Naive thymus-derived CD4-positive, alpha-beta T cell (primary cell): ENCODE measurements around the gene DNAJB4. TPM values are rescaled to one million over a fixed set of nuclear protein-coding genes. Genes with fewer than 3 reads are reported as not detected.
A peak's percentile ranks its signal among the peaks of the same experiment; 100 is the strongest.

Source experiments
- ATAC-seq: fragments of 150-1000 bp; cut with Tn5 transposase; 2 replicates; pipeline ENCODE4 v1.10.0; 2021; ENCODE audit warnings: mild to moderate bottlenecking, moderate library complexity
- CTCF ChIA-PET: fragments of 350-600 bp; sonication (Branson Sonifier 250); formaldehyde crosslinking; loops from one replicate; lab custom pipeline; 2021; ENCODE audit warnings: antibody characterized with exemption; lab: Charles Lee
- POLR2A ChIA-PET: fragments of 350-600 bp; sonication (Branson Sonifier 250); formaldehyde crosslinking; loops from one replicate; lab custom pipeline; 2021; ENCODE audit warnings: antibody characterized with exemption, inconsistent platforms; lab: Charles Lee
- DNase-seq, 9 donors: peaks; one replicate each; pipeline versions ENCODE4 v3.0.0 to v3.0.0-alpha.2; 2020 to 2022; ENCODE audit warnings: mixed read lengths in 1 of 9
- H3K27ac ChIP-seq: one replicate; pipeline ENCODE4 v1.7.0; 2013; ENCODE audit warnings: mild to moderate bottlenecking, low read depth, low read length, moderate library complexity
- H3K27me3 ChIP-seq, 2 donors: one replicate each; pipeline ENCODE4 v1.7.0; 2013; ENCODE audit warnings: low read length in 2 of 2, mild to moderate bottlenecking in 2 of 2, moderate library complexity in 2 of 2; ENCODE audit not compliant: control insufficient read depth in 2 of 2, insufficient read depth in 2 of 2
- H3K36me3 ChIP-seq, 3 experiments: 1 replicate in 2 of 3; 2 replicates in 1 of 3; pipeline ENCODE4 v1.7.0; 2013; ENCODE audit warnings: low read length in 3 of 3, mild to moderate bottlenecking in 3 of 3, moderate library complexity in 1 of 3; ENCODE audit not compliant: insufficient read depth in 3 of 3, control insufficient read depth in 2 of 3
- H3K4me1 ChIP-seq, 2 donors: one replicate each; pipeline ENCODE4 v1.7.0; 2013; ENCODE audit warnings: low read length in 2 of 2, mild to moderate bottlenecking in 2 of 2, moderate library complexity in 1 of 2; ENCODE audit not compliant: control insufficient read depth in 2 of 2, insufficient read depth in 2 of 2
- H3K4me3 ChIP-seq: 2 replicates; pipeline ENCODE4 v1.7.0; 2013; ENCODE audit warnings: mild to moderate bottlenecking, low read length
- H3K9me3 ChIP-seq, 3 experiments: 1 replicate in 2 of 3; 2 replicates in 1 of 3; pipeline ENCODE4 v1.7.0; 2013; ENCODE audit warnings: low read length in 3 of 3; ENCODE audit not compliant: control insufficient read depth in 2 of 3
- H3K27ac Mint-ChIP-seq, 9 donors: one replicate each; pipeline ENCODE4 v1.8.0; 2020 to 2022; ENCODE audit warnings: mixed read lengths in 9 of 9, mild to moderate bottlenecking in 8 of 9, moderate library complexity in 5 of 9, inconsistent platforms in 2 of 9
- H3K27me3 Mint-ChIP-seq, 5 donors: one replicate each; pipeline ENCODE4 v1.8.0; 2021 to 2022; ENCODE audit warnings: mixed read lengths in 5 of 5, mild to moderate bottlenecking in 1 of 5
- H3K36me3 Mint-ChIP-seq, 5 donors: one replicate each; pipeline ENCODE4 v1.8.0; 2020 to 2022; ENCODE audit warnings: mixed read lengths in 5 of 5, mild to moderate bottlenecking in 3 of 5, inconsistent platforms in 1 of 5
- H3K4me1 Mint-ChIP-seq, 7 donors: one replicate each; pipeline ENCODE4 v1.8.0; 2020 to 2022; ENCODE audit warnings: mixed read lengths in 7 of 7, mild to moderate bottlenecking in 3 of 7, inconsistent platforms in 1 of 7
- H3K4me3 Mint-ChIP-seq, 10 donors: one replicate each; pipeline ENCODE4 v1.8.0; 2020 to 2022; ENCODE audit warnings: mild to moderate bottlenecking in 10 of 10, mixed read lengths in 10 of 10, moderate library complexity in 6 of 10, inconsistent platforms in 2 of 10
- H3K9me3 Mint-ChIP-seq, 11 donors: one replicate each; pipeline ENCODE4 v1.8.0; 2020 to 2022; ENCODE audit warnings: mixed read lengths in 11 of 11, mild to moderate bottlenecking in 4 of 11, inconsistent platforms in 1 of 11, moderate library complexity in 1 of 11
- intact Hi-C, 2 donors: fragments of 100-400 bp; cut with micrococcal nuclease; formaldehyde crosslinking; loops; one replicate each; pipeline ENCODE4 v1.15.1; 2023
- polyA plus RNA-seq, 2 donors: library from polyadenylated mRNA; unstranded; fragments of 300-500 nt; fragmentation: Illumina TruSeq; gene quantifications; one replicate each; pipeline ENCODE4 v1.2.3, GENCODE V29; 2021
- total RNA-seq, 6 experiments: library from RNA in 5 of 6; stranded (reverse) in 5 of 6; gene quantifications; 1 replicate in 5 of 6; 2 replicates in 1 of 6; pipeline ENCODE4 v1.2.3 and lab custom pipeline; 2021 to 2026

The DNAJB4 gene
- total and polyA plus RNA-seq, 7 experiments from 2014 or later = 5.9 to 20.1 (median 17.7) TPM

- Histone ChIP-seq H3K9me3 (no peaks in the 10 kb centered on the region), H3K27ac (no peak overlapping the region), H3K4me3 (no peak overlapping the region), H3K27me3 (no peaks in the 10 kb centered on the region), H3K4me1 (no peaks in the 10 kb centered on the region), H3K36me3 (no peaks in the 10 kb centered on the region)
- ChIA-PET CTCF (no interaction called here), POLR2A (interaction anchor here (0.6 kb wide), 1 partner anchor 20 kb away, joined by 3 read pairs; no protein-coding TSS in a partner anchor)
- Mint-ChIP-seq H3K4me3 (no peak overlapping the region), H3K4me1 (peaks cover 0 to 2% (median 0%) of the 10 kb centered on the region in 7 donors), H3K27ac (no peak overlapping the region), H3K9me3 (no peaks in the 10 kb centered on the region), H3K27me3 (peaks cover 4 to 22% (median 7%) of the 10 kb centered on the region in 5 donors), H3K36me3 (no peaks in the 10 kb centered on the region)
- ATAC-seq (no peak), DNase-seq (no peak)
- intact Hi-C loops = no loop called here
Observed at GRCh38 chr1:78033797-78034172, 29.0 kb downstream of the DNAJB4 start.

- Histone ChIP-seq H3K36me3 (no peaks in the 10 kb centered on the region), H3K4me3 (no peak overlapping the region), H3K27me3 (no peaks in the 10 kb centered on the region), H3K9me3 (no peaks in the 10 kb centered on the region), H3K4me1 (no peaks in the 10 kb centered on the region), H3K27ac (no peak overlapping the region)
- intact Hi-C loops = no loop called here
- DNase-seq (no peak), ATAC-seq (no peak)
- Mint-ChIP-seq H3K4me1 (peaks cover 0 to 2% (median 0%) of the 10 kb centered on the region in 7 donors), H3K27ac (no peak overlapping the region), H3K36me3 (no peaks in the 10 kb centered on the region), H3K4me3 (no peak overlapping the region), H3K27me3 (peaks cover 4 to 20% (median 7%) of the 10 kb centered on the region in 5 donors), H3K9me3 (peaks cover 0 to 1% (median 0%) of the 10 kb centered on the region in 11 donors)
- ChIA-PET POLR2A (no interaction called here), CTCF (no interaction called here)
Observed at GRCh38 chr1:78035121-78035520, 30.4 kb downstream of the DNAJB4 start.

GRCh38 chr1:78036450-78036849 is 31.7 kb downstream of the DNAJB4 start:
- Mint-ChIP-seq H3K4me3 (no peak overlapping the region), H3K4me1 (peaks cover 7 to 10% (median 9%) of the 10 kb centered on the region in 7 donors), H3K36me3 (no peaks in the 10 kb centered on the region), H3K9me3 (peaks cover 0 to 1% (median 0%) of the 10 kb centered on the region in 11 donors), H3K27ac (no peak overlapping the region), H3K27me3 (peaks cover 4 to 23% (median 7%) of the 10 kb centered on the region in 5 donors)
- no peak overlapping the region for H3K4me3 ChIP-seq
- no peaks in the 10 kb centered on the region for H3K27me3 ChIP-seq
- no peaks in the 10 kb centered on the region for H3K4me1 ChIP-seq
- H3K27ac ChIP-seq = no peak overlapping the region
- intact Hi-C loops = no loop called here
- ATAC-seq (no peak), DNase-seq (no peak)
- no peaks in the 10 kb centered on the region for H3K36me3 ChIP-seq
- no peaks in the 10 kb centered on the region for H3K9me3 ChIP-seq
- CTCF ChIA-PET = no interaction called here
- POLR2A ChIA-PET = no interaction called here

GRCh38 chr1:78038071-78038470 is 33.3 kb downstream of the DNAJB4 start:
- POLR2A ChIA-PET = interaction anchor here (0.6 kb wide), 1 partner anchor 9 kb away, joined by 3 read pairs; no protein-coding TSS in a partner anchor
- no peak for DNase-seq

GRCh38 chr1:78038491-78038939 is 33.8 kb downstream of the DNAJB4 start:
- Mint-ChIP-seq H3K9me3 (peaks cover 0 to 1% (median 0%) of the 10 kb centered on the region in 11 donors), H3K36me3 (no peaks in the 10 kb centered on the region), H3K4me3 (no peak overlapping the region), H3K4me1 (peaks cover 7 to 10% (median 9%) of the 10 kb centered on the region in 7 donors), H3K27me3 (peaks cover 7 to 32% (median 7%) of the 10 kb centered on the region in 5 donors), H3K27ac (no peak overlapping the region)
- Histone ChIP-seq H3K4me1 (no peaks in the 10 kb centered on the region), H3K36me3 (no peaks in the 10 kb centered on the region), H3K27me3 (no peaks in the 10 kb centered on the region), H3K27ac (no peak overlapping the region), H3K9me3 (no peaks in the 10 kb centered on the region), H3K4me3 (no peak overlapping the region)
- ATAC-seq (no peak), DNase-seq (no peak)
- ChIA-PET POLR2A (no interaction called here), CTCF (no interaction called here)
- intact Hi-C loops = no loop called here

More at GRCh38 chr1:78038071-78038470, 33.3 kb downstream of the DNAJB4 start:
- H3K9me3 ChIP-seq = no peaks in the 10 kb centered on the region
- H3K27ac Mint-ChIP-seq = no peak overlapping the region
- peaks cover 7 to 10% (median 9%) of the 10 kb centered on the region in 7 donors for H3K4me1 Mint-ChIP-seq
- H3K27ac ChIP-seq = no peak overlapping the region
- H3K4me1 ChIP-seq = no peaks in the 10 kb centered on the region
- H3K9me3 Mint-ChIP-seq = peaks cover 0 to 1% (median 0%) of the 10 kb centered on the region in 11 donors
- no peak overlapping the region for H3K4me3 Mint-ChIP-seq
- no peak overlapping the region for H3K4me3 ChIP-seq
- CTCF ChIA-PET = no interaction called here
- no peaks in the 10 kb centered on the region for H3K27me3 ChIP-seq
- intact Hi-C loops = no loop called here
- no peaks in the 10 kb centered on the region for H3K36me3 Mint-ChIP-seq
- no peak for ATAC-seq
- H3K36me3 ChIP-seq = no peaks in the 10 kb centered on the region
- H3K27me3 Mint-ChIP-seq = peaks cover 7 to 28% (median 7%) of the 10 kb centered on the region in 5 donors

- no peak overlapping the region for H3K27ac ChIP-seq
- DNase-seq (no peak), ATAC-seq (no peak)
- intact Hi-C loops = loop anchor here in 1 of 2 donors (2.0 kb wide), 1 partner anchor 36 kb away; the partner anchor contains the start of gene DNAJB4
- no peak overlapping the region for H3K4me3 ChIP-seq
- peaks cover 0 to 1% of the 10 kb centered on the region in 2 donors for H3K27me3 ChIP-seq
- H3K9me3 ChIP-seq = no peaks in the 10 kb centered on the region
- ChIA-PET POLR2A (no interaction called here), CTCF (no interaction called here)
- peaks cover 13 to 21% (median 18%) of the 10 kb centered on the region in 7 donors for H3K4me1 Mint-ChIP-seq
- H3K36me3 ChIP-seq = no peaks in the 10 kb centered on the region
- H3K4me1 ChIP-seq = no peaks in the 10 kb centered on the region
- H3K4me3 Mint-ChIP-seq = peak overlapping the region in 7 of 10 donors; percentile 12 to 60 (median 27)
- H3K27me3 Mint-ChIP-seq = peaks cover 13 to 32% (median 14%) of the 10 kb centered on the region in 5 donors
- H3K36me3 Mint-ChIP-seq = no peaks in the 10 kb centered on the region
- H3K27ac Mint-ChIP-seq = peak overlapping the region in 2 of 9 donors; percentile 1 to 8
- peaks cover 0 to 1% (median 0%) of the 10 kb centered on the region in 11 donors for H3K9me3 Mint-ChIP-seq
Observed at GRCh38 chr1:78040484-78041089, 35.8 kb downstream of the DNAJB4 start.
